PC-3 (cell line): ENCODE measurements around the gene MYLK4. TPM values are rescaled to one million over a fixed set of nuclear protein-coding genes. Genes with fewer than 3 reads are reported as not detected.
"Not testable (repeated sequence)": the region's sequence is repeated elsewhere in the genome, so short reads cannot be mapped to it uniquely, and the experiment has no call there.

ENCODE experiments used
- ATAC-seq: fragments of 200-7000 bp; cut with Tn5 transposase; 2 replicates; pipeline ENCODE4 v1.9.1; 2020; ENCODE audit warnings: mild to moderate bottlenecking, moderate library complexity
- BruUV-seq: library from RNA; stranded (reverse); fragments of 400-500 nt; replicated peaks from 2 replicates; lab custom pipeline; 2021; lab: Mats Ljungman, UMichigan
- CTCF ChIA-PET: fragments of 300-600 bp; sonication (Branson Sonifier 250); formaldehyde crosslinking; loops from one replicate; lab custom pipeline; 2022; ENCODE audit warnings: antibody characterized with exemption; lab: Charles Lee
- POLR2A ChIA-PET: fragments of 300-600 bp; sonication (Branson Sonifier 250); formaldehyde crosslinking; loops from one replicate; lab custom pipeline; 2022; ENCODE audit warnings: antibody characterized with exemption; ENCODE audit not compliant: unreplicated experiment; lab: Charles Lee
- DNase-seq: peaks from one replicate; pipeline ENCODE4 v3.0.0-alpha.2; 2015
- H2AFZ ChIP-seq: fragments of 300-600 bp; sonication (generic); 2 replicates; pipeline ENCODE4 v1.6.0; 2016; ENCODE audit warnings: antibody characterized with exemption, low read length
- H3F3A ChIP-seq: fragments of 300-600 bp; sonication (generic); one replicate; pipeline ENCODE4 v1.6.0; 2017; ENCODE audit warnings: antibody characterized with exemption, low read length, control low read depth, mild to moderate bottlenecking; ENCODE audit not compliant: unreplicated experiment
- H3K27ac ChIP-seq: fragments of 300-600 bp; sonication (generic); 2 replicates; pipeline ENCODE4 v1.5.1; 2016; ENCODE audit warnings: mild to moderate bottlenecking, low read length
- H3K27me3 ChIP-seq: fragments of 300-600 bp; sonication (generic); 2 replicates; pipeline ENCODE4 v1.6.1; 2016; ENCODE audit warnings: low read length, mixed read lengths
- H3K36me3 ChIP-seq: fragments of 300-600 bp; sonication (generic); 2 replicates; pipeline ENCODE4 v1.6.1; 2016; ENCODE audit warnings: low read depth, mixed run types, low read length, mixed read lengths
- H3K4me1 ChIP-seq: fragments of 300-600 bp; sonication (generic); 2 replicates; pipeline ENCODE4 v1.5.1; 2016; ENCODE audit warnings: low read length; ENCODE audit not compliant: insufficient read depth
- H3K4me2 ChIP-seq: fragments of 300-600 bp; sonication (generic); 2 replicates; pipeline ENCODE4 v1.6.0; 2016; ENCODE audit warnings: low read length
- H3K4me3 ChIP-seq: fragments of 300-600 bp; sonication (generic); 2 replicates; pipeline ENCODE4 v1.5.1; 2016; ENCODE audit warnings: mild to moderate bottlenecking, low read length, mixed read lengths
- H3K79me2 ChIP-seq: fragments of 300-600 bp; sonication (generic); 2 replicates; pipeline ENCODE4 v1.6.1; 2017; ENCODE audit warnings: low read length, mixed read lengths
- H3K9ac ChIP-seq: fragments of 300-600 bp; sonication (generic); 2 replicates; pipeline ENCODE4 v1.6.0; 2016; ENCODE audit warnings: mild to moderate bottlenecking, low read length
- H3K9me2 ChIP-seq: fragments of 300-600 bp; sonication (generic); replicated peaks from 2 replicates; pipeline ENCODE4 v1.6.1; 2016; ENCODE audit warnings: mixed run types, low read length, mixed read lengths
- H3K9me3 ChIP-seq: fragments of 300-600 bp; sonication (generic); 2 replicates; pipeline ENCODE4 v1.6.1; 2016; ENCODE audit warnings: low read length, mixed read lengths
- H4K20me1 ChIP-seq: fragments of 300-600 bp; sonication (generic); 2 replicates; pipeline ENCODE4 v1.6.1; 2016; ENCODE audit warnings: low read length, mixed read lengths
- CTCF ChIP-seq: fragments of 300-600 bp; sonication (generic); conservative IDR thresholded peaks from 2 replicates; pipeline ENCODE4 v1.5.1; 2017; ENCODE audit warnings: antibody characterized with exemption, low read depth, mild to moderate bottlenecking, low read length
- EZH2 ChIP-seq: fragments of 300-600 bp; sonication (generic); IDR thresholded peaks from one replicate; pipeline ENCODE4 v1.6.1; 2017; ENCODE audit warnings: antibody characterized with exemption, mild to moderate bottlenecking, low read length; ENCODE audit not compliant: unreplicated experiment
- EZH2phosphoT487 ChIP-seq: fragments of 300-600 bp; sonication (generic); IDR thresholded peaks from 2 replicates; pipeline ENCODE4 v1.6.1; 2018; ENCODE audit warnings: mild to moderate bottlenecking, antibody characterized with exemption, low read length, borderline replicate concordance
- intact Hi-C: fragments of 100-400 bp; cut with micrococcal nuclease; formaldehyde crosslinking; loops from 2 replicates; pipeline ENCODE4 v1.9.0; 2023
- total RNA-seq: library from RNA; depleted of rRNA; stranded (reverse); fragments of >200 nt; gene quantifications from 2 replicates; pipeline ENCODE4 v1.2.3, GENCODE V29; 2014

The MYLK4 gene
- total RNA-seq, 1 experiment from 2014 or later = 0.11 TPM

DNA sequence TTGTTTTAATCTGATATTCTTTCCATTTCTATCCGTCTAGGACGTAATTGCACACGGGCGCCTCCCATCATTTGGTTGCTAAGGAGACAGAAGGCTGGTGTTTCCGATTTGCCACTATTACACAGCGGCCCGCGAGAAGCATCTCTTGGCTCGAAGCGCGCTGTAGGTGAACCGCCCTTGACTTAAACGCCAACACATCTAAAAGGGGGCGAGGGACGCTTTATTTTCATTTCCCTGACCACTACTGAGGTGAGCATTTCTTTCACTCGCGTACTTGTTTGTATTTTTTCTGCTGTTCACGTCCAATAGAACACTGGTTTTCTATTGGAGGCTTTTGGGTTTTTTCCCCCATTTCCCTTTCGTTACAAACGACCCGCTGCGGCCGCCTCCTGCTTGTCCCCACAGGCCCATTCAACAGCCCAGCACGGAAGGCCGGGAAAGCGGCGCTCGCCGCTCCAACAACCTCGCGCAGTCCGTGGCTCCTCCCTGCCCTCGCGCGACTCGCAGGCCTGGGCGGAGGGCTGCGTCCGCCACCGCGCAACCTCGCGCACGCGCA lies 14.0 kb upstream of the MYLK4 start:
- CTCF ChIA-PET = interaction anchor here (0.6 kb wide), 1 partner anchor 134 kb away, joined by 10 read pairs; no protein-coding TSS in a partner anchor
- peak; percentile 56 for DNase-seq
- TSS peak; percentile 94 for BruUV-seq

DNA sequence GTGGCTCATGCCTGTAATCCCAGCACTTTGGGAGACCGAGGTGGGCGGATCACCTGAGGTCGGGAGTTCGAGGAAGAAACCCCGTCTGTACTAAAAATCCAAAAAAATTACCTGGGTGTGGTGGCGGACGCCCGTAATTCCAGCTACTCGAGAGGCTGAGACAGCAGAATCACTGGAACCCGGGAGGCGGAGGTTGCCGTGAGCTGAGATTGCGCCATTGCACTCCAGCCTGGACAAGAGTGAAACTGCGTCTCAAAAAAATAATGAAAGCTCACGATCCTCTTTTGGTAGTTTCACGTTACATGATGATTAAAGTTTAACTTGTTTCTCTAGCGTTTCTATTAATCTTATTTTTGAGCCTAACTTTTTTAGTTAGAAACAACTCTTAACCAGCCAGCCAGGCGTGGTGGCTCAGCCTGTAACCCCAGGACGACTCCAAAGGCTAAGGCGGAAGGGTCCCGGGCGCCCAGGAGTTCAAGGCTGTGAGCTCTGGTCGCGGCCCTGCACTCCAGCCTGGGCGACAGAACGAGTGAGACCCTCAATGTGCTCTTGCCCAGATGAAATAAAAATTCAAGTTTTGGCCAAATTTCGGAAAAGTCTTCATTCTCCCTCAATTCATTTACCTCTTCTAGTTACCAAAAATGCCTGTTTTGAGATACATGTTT lies 13.3 kb upstream of the MYLK4 start:
- TF ChIP-seq CTCF (no peak), EZH2 (no peak), EZH2phosphoT487 (no peak)
- H3K9ac ChIP-seq = peak overlapping the region; percentile 72; the same call in 1 of the 2 replicates
- peaks cover 28% of the 10 kb centered on the region for H4K20me1 ChIP-seq
- H3K79me2 ChIP-seq = peaks cover 34% of the 10 kb centered on the region
- H3K4me2 ChIP-seq = peak overlapping the region; percentile 85
- H2AFZ ChIP-seq = peak overlapping the region; percentile 80
- H3K27ac ChIP-seq = peak overlapping the region; percentile 61; the same call in 1 of the 2 replicates
- H3K9me3 ChIP-seq = no peaks in the 10 kb centered on the region
- no peaks in the 10 kb centered on the region for H3K9me2 ChIP-seq
- H3K27me3 ChIP-seq = no peaks in the 10 kb centered on the region
- H3K4me1 ChIP-seq = peaks cover 37% of the 10 kb centered on the region
- ChIA-PET POLR2A (no interaction called here), CTCF (no interaction called here)
- ATAC-seq (no peak), DNase-seq (no peak)
- H3K36me3 ChIP-seq = no peaks in the 10 kb centered on the region
- no TSS peak for BruUV-seq
- peak overlapping the region; percentile 70 for H3K4me3 ChIP-seq
- no peaks in the 10 kb centered on the region for H3F3A ChIP-seq
- intact Hi-C loops = no loop called here

More for the DNA sequence above, 14.0 kb upstream of the MYLK4 start:
- peak overlapping the region; percentile 80 for H2AFZ ChIP-seq
- peak overlapping the region; percentile 61 for H3K27ac ChIP-seq
- peak overlapping the region; percentile 85 for H3K4me2 ChIP-seq
- no peaks in the 10 kb centered on the region for H3F3A ChIP-seq
- no peaks in the 10 kb centered on the region for H3K27me3 ChIP-seq
- H3K9me3 ChIP-seq = no peaks in the 10 kb centered on the region
- H3K9ac ChIP-seq = peak overlapping the region; percentile 72
- peaks cover 33% of the 10 kb centered on the region for H4K20me1 ChIP-seq
- POLR2A ChIA-PET = no interaction called here
- H3K79me2 ChIP-seq = peaks cover 41% of the 10 kb centered on the region
- peaks cover 39% of the 10 kb centered on the region for H3K4me1 ChIP-seq
- ATAC-seq = peak; percentile 81
- no peaks in the 10 kb centered on the region for H3K9me2 ChIP-seq
- H3K4me3 ChIP-seq = peak overlapping the region; percentile 70
- TF ChIP-seq EZH2 (no peak), CTCF (no peak), EZH2phosphoT487 (no peak)
- intact Hi-C loops = no loop called here
- H3K36me3 ChIP-seq = no peaks in the 10 kb centered on the region; the same call in 1 of the 2 replicates

DNA sequence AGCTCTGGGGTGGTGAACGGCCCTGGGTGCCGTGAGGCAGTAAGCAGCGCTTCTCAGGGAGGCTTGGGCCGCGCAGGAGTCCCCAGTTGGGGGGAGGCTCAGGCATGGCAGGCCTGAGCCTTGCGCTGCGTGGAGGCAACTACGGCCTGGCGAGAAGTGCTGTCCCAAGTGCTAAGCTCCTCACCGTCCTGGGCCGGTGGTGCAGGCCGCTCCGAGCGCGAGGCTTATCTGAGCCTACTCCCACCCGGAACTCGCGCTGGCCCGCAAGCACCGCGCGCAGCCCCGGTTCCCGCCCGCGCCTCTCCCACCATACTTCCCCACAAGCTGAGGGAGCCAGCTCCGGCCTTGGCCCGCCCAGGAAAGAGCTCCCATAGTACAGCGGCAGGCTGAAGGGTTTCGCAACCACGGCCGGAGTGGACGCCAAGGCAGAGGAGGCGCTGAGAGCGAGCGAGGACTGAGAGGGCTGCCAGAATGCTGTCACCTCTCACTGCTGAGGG lies 12.7 kb upstream of the MYLK4 start:
- no peak for DNase-seq
- Histone ChIP-seq H3K9ac (no peak overlapping the region), H2AFZ (no peak overlapping the region), H3K79me2 (peaks cover 28% of the 10 kb centered on the region), H3K27me3 (no peaks in the 10 kb centered on the region), H3K4me2 (no peak overlapping the region), H3K9me3 (no peaks in the 10 kb centered on the region), H3K36me3 (no peaks in the 10 kb centered on the region), H3K9me2 (no peaks in the 10 kb centered on the region), H3K4me1 (peaks cover 31% of the 10 kb centered on the region), H3F3A (no peaks in the 10 kb centered on the region), H3K4me3 (no peak overlapping the region), H3K27ac (no peak overlapping the region), H4K20me1 (peaks cover 22% of the 10 kb centered on the region)
- CTCF ChIA-PET = interaction anchor here (1.0 kb wide), 1 partner anchor 25 kb away, joined by 3 read pairs; no protein-coding TSS in a partner anchor
- intact Hi-C loops = no loop called here
- TF ChIP-seq EZH2phosphoT487 = no peak
- no peak for TF ChIP-seq EZH2
- TF ChIP-seq CTCF = no peak
- no peak for ATAC-seq
- BruUV-seq = no TSS peak
- POLR2A ChIA-PET = no interaction called here

DNA sequence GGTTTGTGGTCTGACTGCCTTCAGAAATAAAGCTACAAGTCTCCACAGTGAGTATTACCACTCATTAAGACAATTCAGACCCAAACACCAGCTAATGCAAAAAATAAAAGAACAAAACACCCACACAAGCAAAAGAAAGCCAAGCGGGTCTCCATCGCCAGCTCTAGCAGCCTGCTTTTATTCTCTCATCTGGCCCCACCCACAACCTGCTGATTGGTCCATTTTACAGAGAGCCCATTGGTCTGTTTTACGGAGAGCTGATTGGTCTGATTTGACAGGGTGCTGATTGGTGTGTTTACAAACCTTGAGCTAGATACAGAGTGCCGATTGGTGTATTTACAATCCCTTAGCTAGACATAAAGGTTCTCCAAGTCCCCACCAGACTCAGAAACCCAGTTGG lies 12.1 kb upstream of the MYLK4 start:
- H2AFZ ChIP-seq, BruUV-seq, H3K9me3 ChIP-seq, H3K4me3 ChIP-seq, intact Hi-C loops, H3K27ac ChIP-seq, POLR2A ChIA-PET, H3K4me2 ChIP-seq, H3K9me2 ChIP-seq, H3K27me3 ChIP-seq, ATAC-seq, H3K9ac ChIP-seq, H3K36me3 ChIP-seq, H3F3A ChIP-seq: not testable (repeated sequence)
- Histone ChIP-seq H4K20me1 (peaks cover 17% of the 10 kb centered on the region), H3K79me2 (peaks cover 22% of the 10 kb centered on the region), H3K4me1 (peaks cover 25% of the 10 kb centered on the region)
- CTCF ChIA-PET = interaction anchor here (1.0 kb wide), 1 partner anchor 25 kb away, joined by 3 read pairs; no protein-coding TSS in a partner anchor
- DNase-seq = peak; percentile 32
